GM10266 (cell line): Measurements from ENCODE around the gene PHKG2.

Experiments used
- DNase-seq: peaks from one replicate; pipeline ENCODE4 v3.0.0; 2012; ENCODE audit errors: extremely low spot score
- TF ChIP-seq, protein P1 (sequence below): IDR thresholded peaks from 2 replicates; pipeline ENCODE4 v1.5.1; 2012; ENCODE audit warnings: mild to moderate bottlenecking, low read depth; ENCODE audit not compliant: control insufficient read depth, insufficient read depth; ENCODE audit errors: missing control alignments

The PHKG2 gene

GRCh38 chr16:30778549-30779244, 30.5 kb downstream of the PHKG2 start:
- TF ChIP-seq, protein P1, sequence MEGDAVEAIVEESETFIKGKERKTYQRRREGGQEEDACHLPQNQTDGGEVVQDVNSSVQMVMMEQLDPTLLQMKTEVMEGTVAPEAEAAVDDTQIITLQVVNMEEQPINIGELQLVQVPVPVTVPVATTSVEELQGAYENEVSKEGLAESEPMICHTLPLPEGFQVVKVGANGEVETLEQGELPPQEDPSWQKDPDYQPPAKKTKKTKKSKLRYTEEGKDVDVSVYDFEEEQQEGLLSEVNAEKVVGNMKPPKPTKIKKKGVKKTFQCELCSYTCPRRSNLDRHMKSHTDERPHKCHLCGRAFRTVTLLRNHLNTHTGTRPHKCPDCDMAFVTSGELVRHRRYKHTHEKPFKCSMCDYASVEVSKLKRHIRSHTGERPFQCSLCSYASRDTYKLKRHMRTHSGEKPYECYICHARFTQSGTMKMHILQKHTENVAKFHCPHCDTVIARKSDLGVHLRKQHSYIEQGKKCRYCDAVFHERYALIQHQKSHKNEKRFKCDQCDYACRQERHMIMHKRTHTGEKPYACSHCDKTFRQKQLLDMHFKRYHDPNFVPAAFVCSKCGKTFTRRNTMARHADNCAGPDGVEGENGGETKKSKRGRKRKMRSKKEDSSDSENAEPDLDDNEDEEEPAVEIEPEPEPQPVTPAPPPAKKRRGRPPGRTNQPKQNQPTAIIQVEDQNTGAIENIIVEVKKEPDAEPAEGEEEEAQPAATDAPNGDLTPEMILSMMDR = no peak
- DNase-seq = no peak

GRCh38 chr16:30779596-30779995, 31.4 kb downstream of the PHKG2 start:
- no peak for DNase-seq
- TF ChIP-seq, protein P1 = no peak

GRCh38 chr16:30780021-30780420, 31.8 kb downstream of the PHKG2 start:
- TF ChIP-seq, protein P1 = no peak
- DNase-seq = no peak

- TF ChIP-seq, protein P1 = no peak
- no peak for DNase-seq
These were observed 32.3 kb downstream of the PHKG2 start for GRCh38 chr16:30780549-30780948.

- DNase-seq = no peak
- TF ChIP-seq, protein P1 = no peak
These were observed 34.5 kb downstream of the PHKG2 start for GRCh38 chr16:30782486-30783279.

DNA sequence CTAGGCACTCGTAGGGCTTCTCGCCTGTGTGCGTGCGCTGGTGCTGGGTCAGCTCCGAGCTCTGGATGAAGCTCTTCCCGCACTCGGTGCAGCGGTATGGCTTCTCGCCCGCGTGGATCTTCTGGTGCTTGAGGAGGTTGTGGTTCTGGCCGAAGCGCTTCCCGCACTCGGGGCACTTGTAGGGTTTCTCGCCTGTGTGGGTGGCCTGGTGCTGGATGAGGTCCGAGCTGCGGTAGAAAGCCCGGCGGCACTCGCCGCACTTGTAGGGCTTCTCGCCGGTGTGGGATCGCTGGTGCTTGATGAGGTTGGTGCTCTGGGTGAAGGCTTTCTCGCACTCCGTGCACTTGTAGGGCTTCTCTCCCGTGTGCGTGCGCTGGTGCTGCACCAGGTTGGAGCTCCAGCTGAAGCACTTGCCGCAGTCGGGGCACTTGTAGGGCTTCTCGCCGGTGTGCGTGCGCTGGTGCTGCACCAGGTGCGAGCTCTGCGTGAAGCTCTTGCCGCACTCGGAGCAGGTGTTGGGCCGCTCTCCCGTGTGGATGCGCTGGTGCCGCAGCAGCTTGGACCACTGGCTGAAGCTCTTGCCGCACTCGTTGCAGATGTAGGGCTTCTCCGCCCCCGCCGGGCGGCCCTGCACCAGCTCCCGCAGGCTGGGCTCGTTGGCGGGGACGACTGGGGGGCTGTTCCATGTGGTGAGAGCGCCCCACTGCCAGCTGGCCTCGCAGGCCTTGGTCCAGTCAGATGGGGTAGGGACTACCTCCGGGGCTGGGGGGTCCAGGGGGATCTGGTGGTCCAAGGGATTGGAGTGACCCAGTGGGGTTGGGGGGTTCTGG, 35.3 kb downstream of the PHKG2 start:
- no peak for DNase-seq

More for the DNA sequence above, 35.3 kb downstream of the PHKG2 start:
- TF ChIP-seq, protein P1 = no peak
